GM19397 (cell line): ENCODE data around the gene HEG1.

ENCODE experiments used
- ATAC-seq: cut with Tn5 transposase; IDR thresholded peaks from one replicate; pipeline ENCODE4 v1.9.1; 2021; ENCODE audit warnings: mild to moderate bottlenecking, moderate library complexity; ENCODE audit not compliant: unreplicated experiment

Gene HEG1

GRCh38 chr3:124924741-124925140 lies 131.1 kb downstream of the HEG1 start:
- ATAC-seq = no peak

DNA sequence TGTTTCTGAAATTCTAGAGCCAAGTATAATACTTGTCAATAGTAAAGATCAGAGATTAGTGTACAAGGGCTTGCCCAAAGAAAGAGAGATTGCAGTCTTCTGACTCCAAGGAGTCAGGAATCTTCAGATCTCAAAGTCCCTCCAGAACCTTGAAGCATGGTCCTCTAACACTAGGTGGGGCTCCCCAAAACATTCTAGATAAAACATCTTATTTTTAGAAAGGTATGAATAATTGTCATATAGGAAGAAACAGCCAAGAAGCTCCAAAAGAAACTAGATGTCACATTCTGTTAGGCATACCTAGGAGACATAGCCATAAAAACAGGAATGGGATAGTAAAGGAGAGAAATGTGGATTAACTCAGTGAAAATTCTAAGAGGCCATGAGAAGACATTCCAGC lies 132.0 kb downstream of the HEG1 start:
- no peak for ATAC-seq

DNA sequence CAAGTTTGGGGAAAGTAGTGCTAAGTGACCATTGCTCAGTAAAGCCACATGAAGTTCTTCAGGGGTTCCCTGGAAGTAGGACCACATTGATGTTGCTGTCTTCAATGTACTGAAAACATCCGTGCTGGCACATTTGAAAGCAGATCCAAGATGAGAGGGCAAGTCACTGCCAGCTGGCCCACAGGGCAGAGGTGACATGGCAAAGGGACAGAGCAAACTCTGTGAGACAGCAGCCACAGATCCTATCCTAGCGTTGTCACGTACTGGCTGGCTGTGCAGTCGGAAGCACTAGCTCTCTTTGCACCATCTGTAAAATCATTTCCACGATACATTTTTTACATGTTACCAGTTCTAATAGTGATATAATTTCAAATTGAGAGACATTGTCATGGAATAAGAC lies 135.1 kb downstream of the HEG1 start:
- ATAC-seq = no peak

DNA sequence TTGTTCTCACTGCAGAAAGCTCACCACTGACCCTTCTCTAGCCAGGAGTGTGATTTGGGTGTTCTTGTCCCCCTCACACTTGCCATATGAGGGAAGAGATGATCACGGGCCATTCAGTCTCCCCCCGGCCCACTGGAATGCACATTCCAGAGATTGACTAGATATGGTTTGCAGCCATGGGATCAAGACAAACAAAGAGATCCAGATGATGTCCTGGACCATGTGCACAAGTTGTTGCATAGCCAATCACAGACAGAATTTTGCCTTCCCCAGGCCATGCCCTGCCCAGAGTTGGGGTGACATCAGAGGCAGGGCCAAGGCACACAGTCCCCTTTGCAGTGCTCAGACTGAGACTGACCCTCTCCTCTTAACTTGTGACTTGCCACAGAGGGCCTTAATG lies 136.0 kb downstream of the HEG1 start:
- no peak for ATAC-seq

DNA sequence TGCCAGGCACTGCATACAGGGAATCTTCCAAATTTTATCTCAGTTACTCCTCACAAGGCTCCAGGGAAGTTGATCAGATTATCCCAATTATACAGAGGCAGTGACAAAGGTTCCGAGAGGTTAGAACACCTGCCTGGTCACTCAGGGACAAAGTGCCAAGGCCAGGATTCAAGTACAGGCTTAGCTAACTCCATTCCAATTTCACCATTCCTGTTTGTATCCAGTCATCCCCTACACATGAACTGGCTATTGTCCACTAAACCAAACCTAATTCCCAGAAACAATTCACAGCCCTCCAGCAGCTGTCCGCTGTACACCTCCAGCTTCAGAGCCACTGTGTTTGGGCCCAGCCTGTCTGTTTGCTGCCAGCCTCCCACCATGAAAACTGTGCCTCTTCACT lies 137.3 kb downstream of the HEG1 start:
- ATAC-seq = no peak

GRCh38 chr3:124916837-124917409 lies 138.9 kb downstream of the HEG1 start:
- no peak for ATAC-seq
